GM19397 (cell line): ENCODE measurements around the gene RAB18.
"Not testable (repeated sequence)": the region's sequence is repeated elsewhere in the genome, so short reads cannot be mapped to it uniquely, and the experiment has no call there.

Source experiments
- ATAC-seq: cut with Tn5 transposase; IDR thresholded peaks from one replicate; pipeline ENCODE4 v1.9.1; 2021; ENCODE audit warnings: mild to moderate bottlenecking, moderate library complexity; ENCODE audit not compliant: unreplicated experiment

RAB18 gene

GRCh38 chr10:27504007-27504807 lies at the start of gene RAB18:
Gene RAB18, plus strand, starts transcription at chr10:27504304. Its CDS starts 66 bp downstream, at chr10:27504370.
- peak; percentile 98 for ATAC-seq

GRCh38 chr10:27454837-27455236 lies 49.3 kb upstream of the RAB18 start:
- no peak for ATAC-seq

- no peak for ATAC-seq
These were observed 46.7 kb upstream of the RAB18 start for GRCh38 chr10:27457261-27457945.

- no peak for ATAC-seq
These were observed 46.1 kb upstream of the RAB18 start for GRCh38 chr10:27457966-27458365.

GRCh38 chr10:27461312-27461711 lies 42.8 kb upstream of the RAB18 start:
- no peak for ATAC-seq

GRCh38 chr10:27463961-27464360 lies 40.1 kb upstream of the RAB18 start:
- ATAC-seq, result no peak

GRCh38 chr10:27464993-27465392 lies 39.1 kb upstream of the RAB18 start:
- no peak for ATAC-seq

GRCh38 chr10:27465596-27465995 lies 38.5 kb upstream of the RAB18 start:
- not testable (repeated sequence) for ATAC-seq

- no peak for ATAC-seq
These were observed 33.2 kb upstream of the RAB18 start for GRCh38 chr10:27470885-27471284.

GRCh38 chr10:27474741-27475140 lies 29.4 kb upstream of the RAB18 start:
- no peak for ATAC-seq

- no peak for ATAC-seq
These were observed 25.1 kb upstream of the RAB18 start for GRCh38 chr10:27479016-27479415.

- no peak for ATAC-seq
These were observed 22.6 kb upstream of the RAB18 start for GRCh38 chr10:27481486-27481885.

GRCh38 chr10:27482984-27483956 lies 20.8 kb upstream of the RAB18 start:
- ATAC-seq, result no peak

- no peak for ATAC-seq
These were observed 18.7 kb upstream of the RAB18 start for GRCh38 chr10:27485368-27485767.

- no peak for ATAC-seq
These were observed 18.1 kb upstream of the RAB18 start for GRCh38 chr10:27485986-27486385.

GRCh38 chr10:27490807-27491206 lies 13.3 kb upstream of the RAB18 start:
- ATAC-seq, result no peak

GRCh38 chr10:27494116-27494805 lies 9.8 kb upstream of the RAB18 start:
- no peak for ATAC-seq

- ATAC-seq, result no peak
These were observed 8.0 kb upstream of the RAB18 start for GRCh38 chr10:27496137-27496536.

GRCh38 chr10:27500096-27500495 lies 4.0 kb upstream of the RAB18 start:
- no peak for ATAC-seq

- no peak for ATAC-seq
These were observed 3.2 kb upstream of the RAB18 start for GRCh38 chr10:27500886-27501285.
